ENCODE results near the gene OSCAR.

DNA sequence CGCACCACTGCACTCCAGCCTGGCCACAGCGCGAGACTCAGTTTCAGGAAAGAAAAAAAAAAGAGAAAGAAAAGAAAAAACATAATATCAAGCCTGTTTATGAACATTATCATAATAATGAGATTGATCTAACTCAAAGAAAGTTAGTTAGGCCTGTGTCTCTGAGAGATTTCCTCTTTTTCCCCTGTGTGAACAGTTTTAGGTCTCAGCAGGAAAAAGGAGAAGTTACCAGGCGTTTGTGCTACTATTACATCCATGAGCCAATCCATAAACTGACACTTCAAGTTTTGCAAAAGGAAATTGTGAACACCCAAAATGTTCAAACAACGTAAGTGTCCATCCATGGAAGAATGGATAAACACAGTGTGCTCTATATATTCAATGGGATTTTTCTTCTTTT, 23.3 kb downstream of the OSCAR start:
- TF ChIP-seq POLR2A (IDR thresholded peaks at IDR 0.05; ENCODE audit: low read depth, low read length) (no peak), TAF1 (IDR thresholded peaks at IDR 0.05; ENCODE audit: borderline replicate concordance, low read depth, low read length) (no peak)

Data from GM12892 (cell line).